NCI-H128 (cell line): ENCODE measurements around the gene CPNE4.

ENCODE experiments used
- DNase-seq: peaks from one replicate; lab custom pipeline; 2025; ENCODE audit not compliant: unreplicated experiment; lab: John Stamatoyannopoulos, UW

The CPNE4 gene

GRCh38 chr3:132017137-132017536, 17.7 kb downstream of the CPNE4 start:
- no peak for DNase-seq

- DNase-seq = no peak
Measured at GRCh38 chr3:132016061-132017041, 18.5 kb downstream of the CPNE4 start.

GRCh38 chr3:132014105-132014504, 20.7 kb downstream of the CPNE4 start:
- no peak for DNase-seq

GRCh38 chr3:132009241-132009640, 25.6 kb downstream of the CPNE4 start:
- peak; percentile 85 for DNase-seq

GRCh38 chr3:132008837-132009236, 26.0 kb downstream of the CPNE4 start:
- DNase-seq = no peak

GRCh38 chr3:132007617-132008016, 27.2 kb downstream of the CPNE4 start:
- DNase-seq = no peak

GRCh38 chr3:132006605-132007204, 28.1 kb downstream of the CPNE4 start:
- DNase-seq = no peak

- DNase-seq = no peak
Measured at GRCh38 chr3:132004571-132004970, 30.2 kb downstream of the CPNE4 start.

- no peak for DNase-seq
Measured at GRCh38 chr3:132003685-132004084, 31.1 kb downstream of the CPNE4 start.

GRCh38 chr3:132001999-132002398, 32.8 kb downstream of the CPNE4 start:
- DNase-seq = no peak

- DNase-seq = no peak
Measured at GRCh38 chr3:132001036-132001435, 33.8 kb downstream of the CPNE4 start.

- DNase-seq = no peak
Measured at GRCh38 chr3:131998027-131998426, 36.8 kb downstream of the CPNE4 start.

- no peak for DNase-seq
Measured at GRCh38 chr3:131995891-131996290, 38.9 kb downstream of the CPNE4 start.

GRCh38 chr3:131989318-131989717, 45.5 kb downstream of the CPNE4 start:
- DNase-seq = no peak

GRCh38 chr3:131988209-131988608, 46.6 kb downstream of the CPNE4 start:
- no peak for DNase-seq

GRCh38 chr3:131983689-131984088, 51.1 kb downstream of the CPNE4 start:
- no peak for DNase-seq

GRCh38 chr3:131981323-131981722, 53.5 kb downstream of the CPNE4 start:
- DNase-seq = no peak

GRCh38 chr3:131976448-131976847, 58.4 kb downstream of the CPNE4 start:
- no peak for DNase-seq

- DNase-seq = no peak
Measured at GRCh38 chr3:131975047-131975446, 59.8 kb downstream of the CPNE4 start.

- no peak for DNase-seq
Measured at GRCh38 chr3:131973731-131974130, 61.1 kb downstream of the CPNE4 start.

GRCh38 chr3:131972550-131972949, 62.3 kb downstream of the CPNE4 start:
- DNase-seq = no peak

GRCh38 chr3:131972091-131972490, 62.7 kb downstream of the CPNE4 start:
- no peak for DNase-seq
